Osteoblast (primary cell): ENCODE measurements around the gene NACC2. TPM values are rescaled to one million over a fixed set of nuclear protein-coding genes. Genes with fewer than 3 reads are reported as not detected.

Experiments
- DNase-seq: peaks from one replicate; pipeline ENCODE4 v3.0.0; 2011; ENCODE audit warnings: low spot score, mixed read lengths; ENCODE audit not compliant: insufficient read length; ENCODE audit errors: missing footprints
- H2AFZ ChIP-seq: 2 replicates; pipeline ENCODE4 v1.6.0; 2011; ENCODE audit warnings: mild to moderate bottlenecking, low read length
- H3K27ac ChIP-seq: 2 replicates; pipeline ENCODE4 v1.5.1; 2011; ENCODE audit warnings: mild to moderate bottlenecking, low read depth, low read length, moderate library complexity
- H3K27me3 ChIP-seq: 2 replicates; pipeline ENCODE4 v1.6.0; 2012; ENCODE audit warnings: mild to moderate bottlenecking, control low read depth, inconsistent platforms, low read length, moderate library complexity; ENCODE audit not compliant: insufficient read depth
- H3K36me3 ChIP-seq: 2 replicates; pipeline ENCODE4 v1.5.1; 2011; ENCODE audit warnings: mild to moderate bottlenecking, low read length, control low read depth, moderate library complexity; ENCODE audit not compliant: insufficient read depth
- H3K4me1 ChIP-seq: 2 replicates; pipeline ENCODE4 v1.5.1; 2011; ENCODE audit warnings: mild to moderate bottlenecking, low read length, control low read depth, moderate library complexity; ENCODE audit not compliant: insufficient read depth
- H3K4me2 ChIP-seq: 2 replicates; pipeline ENCODE4 v1.6.0; 2011; ENCODE audit warnings: mild to moderate bottlenecking, low read length; ENCODE audit not compliant: insufficient read depth
- H3K4me3 ChIP-seq: fragments of 200-600 bp; sonication (generic); 3 replicates; pipeline ENCODE4 v1.5.1; 2012; ENCODE audit warnings: mild to moderate bottlenecking, low read length, inconsistent platforms; ENCODE audit not compliant: insufficient read depth
- H3K79me2 ChIP-seq: 2 replicates; pipeline ENCODE4 v1.6.0; 2012; ENCODE audit warnings: mild to moderate bottlenecking, low read length, control low read depth, inconsistent platforms; ENCODE audit not compliant: insufficient read depth
- H3K9me3 ChIP-seq: 2 replicates; pipeline ENCODE4 v1.5.1; 2011; ENCODE audit warnings: low read depth, low read length, control low read depth
- H4K20me1 ChIP-seq: 2 replicates; pipeline ENCODE4 v1.6.0; 2012; ENCODE audit warnings: mild to moderate bottlenecking, low read length, control low read depth; ENCODE audit not compliant: insufficient read depth
- total RNA-seq: library from RNA; depleted of rRNA; stranded (reverse); fragments of >200 nt; gene quantifications from 2 replicates; pipeline ENCODE4 v1.2.3, GENCODE V29; 2012
- TF ChIP-seq, protein P1 (sequence below): IDR thresholded peaks from 2 replicates; pipeline ENCODE4 v1.5.1; 2011; ENCODE audit warnings: mild to moderate bottlenecking, low read depth, low read length, moderate library complexity; ENCODE audit errors: extremely low read depth

Gene NACC2
- total RNA-seq, 1 donor, result 32.9 TPM

DNA sequence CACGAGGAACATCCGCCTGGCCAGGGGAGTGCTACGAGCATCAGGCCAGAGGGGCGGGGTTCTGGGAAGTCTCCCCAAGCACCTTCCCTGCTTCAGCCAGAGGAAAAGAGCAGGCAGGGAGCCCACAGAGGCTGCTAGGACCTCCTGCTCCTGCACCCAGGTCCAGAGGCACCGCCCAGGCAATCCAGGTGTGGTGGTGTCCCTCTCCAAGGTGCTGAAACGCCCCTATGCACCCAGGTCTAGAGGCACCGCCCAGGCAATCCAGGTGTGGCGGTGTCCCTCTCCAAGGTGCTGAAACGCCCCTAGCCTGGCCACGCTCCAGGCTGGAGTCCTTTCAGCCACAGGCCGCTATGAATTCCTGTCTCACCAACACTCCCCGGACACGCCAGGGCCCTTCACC lies 123.2 kb downstream of the NACC2 start:
- peaks cover 2% of the 10 kb centered on the region for H3K4me1 ChIP-seq
- no peak overlapping the region for H3K27ac ChIP-seq
- H3K9me3 ChIP-seq, result no peaks in the 10 kb centered on the region
- H4K20me1 ChIP-seq, result peaks cover 3% of the 10 kb centered on the region
- H3K36me3 ChIP-seq, result no peaks in the 10 kb centered on the region
- H3K79me2 ChIP-seq, result no peaks in the 10 kb centered on the region
- TF ChIP-seq, protein P1, sequence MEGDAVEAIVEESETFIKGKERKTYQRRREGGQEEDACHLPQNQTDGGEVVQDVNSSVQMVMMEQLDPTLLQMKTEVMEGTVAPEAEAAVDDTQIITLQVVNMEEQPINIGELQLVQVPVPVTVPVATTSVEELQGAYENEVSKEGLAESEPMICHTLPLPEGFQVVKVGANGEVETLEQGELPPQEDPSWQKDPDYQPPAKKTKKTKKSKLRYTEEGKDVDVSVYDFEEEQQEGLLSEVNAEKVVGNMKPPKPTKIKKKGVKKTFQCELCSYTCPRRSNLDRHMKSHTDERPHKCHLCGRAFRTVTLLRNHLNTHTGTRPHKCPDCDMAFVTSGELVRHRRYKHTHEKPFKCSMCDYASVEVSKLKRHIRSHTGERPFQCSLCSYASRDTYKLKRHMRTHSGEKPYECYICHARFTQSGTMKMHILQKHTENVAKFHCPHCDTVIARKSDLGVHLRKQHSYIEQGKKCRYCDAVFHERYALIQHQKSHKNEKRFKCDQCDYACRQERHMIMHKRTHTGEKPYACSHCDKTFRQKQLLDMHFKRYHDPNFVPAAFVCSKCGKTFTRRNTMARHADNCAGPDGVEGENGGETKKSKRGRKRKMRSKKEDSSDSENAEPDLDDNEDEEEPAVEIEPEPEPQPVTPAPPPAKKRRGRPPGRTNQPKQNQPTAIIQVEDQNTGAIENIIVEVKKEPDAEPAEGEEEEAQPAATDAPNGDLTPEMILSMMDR, result no peak
- no peak overlapping the region for H3K4me3 ChIP-seq
- H3K27me3 ChIP-seq, result peaks cover 8% of the 10 kb centered on the region
- DNase-seq, result no peak
- H2AFZ ChIP-seq, result no peak overlapping the region
- H3K4me2 ChIP-seq, result no peak overlapping the region

DNA sequence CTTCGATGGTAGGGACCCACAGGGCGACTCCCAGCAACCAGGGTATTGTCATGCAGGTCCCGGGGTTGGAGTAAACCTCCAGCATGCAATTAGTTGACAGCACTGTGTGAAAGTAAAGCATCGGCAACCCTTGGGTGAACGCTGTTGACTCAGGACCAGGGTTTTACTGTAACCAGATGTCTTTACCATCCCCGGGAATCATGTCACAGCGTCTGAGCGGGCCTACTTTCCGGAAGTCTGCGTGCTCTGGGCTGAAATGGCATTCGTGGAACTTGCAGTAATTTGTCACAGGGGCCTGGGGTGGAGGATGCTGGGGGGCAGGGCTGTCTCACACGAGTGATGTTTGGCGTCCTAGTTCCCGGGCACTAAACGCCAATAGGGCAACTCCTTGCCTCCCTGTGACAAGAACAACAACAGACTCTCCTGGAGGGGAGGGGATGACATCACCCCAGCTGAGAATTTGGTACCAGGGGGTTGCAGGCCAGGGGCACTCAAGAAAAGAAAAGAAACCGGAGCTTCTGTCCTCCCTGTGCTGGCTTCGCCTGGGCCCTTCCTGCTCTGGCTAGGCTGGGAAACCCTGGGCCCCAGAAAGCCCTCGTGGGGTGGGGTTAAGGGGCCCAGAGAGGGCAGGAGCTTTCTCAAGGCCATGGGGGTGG lies 123.8 kb downstream of the NACC2 start:
- no peak for DNase-seq
- TF ChIP-seq, protein P1, result no peak

DNA sequence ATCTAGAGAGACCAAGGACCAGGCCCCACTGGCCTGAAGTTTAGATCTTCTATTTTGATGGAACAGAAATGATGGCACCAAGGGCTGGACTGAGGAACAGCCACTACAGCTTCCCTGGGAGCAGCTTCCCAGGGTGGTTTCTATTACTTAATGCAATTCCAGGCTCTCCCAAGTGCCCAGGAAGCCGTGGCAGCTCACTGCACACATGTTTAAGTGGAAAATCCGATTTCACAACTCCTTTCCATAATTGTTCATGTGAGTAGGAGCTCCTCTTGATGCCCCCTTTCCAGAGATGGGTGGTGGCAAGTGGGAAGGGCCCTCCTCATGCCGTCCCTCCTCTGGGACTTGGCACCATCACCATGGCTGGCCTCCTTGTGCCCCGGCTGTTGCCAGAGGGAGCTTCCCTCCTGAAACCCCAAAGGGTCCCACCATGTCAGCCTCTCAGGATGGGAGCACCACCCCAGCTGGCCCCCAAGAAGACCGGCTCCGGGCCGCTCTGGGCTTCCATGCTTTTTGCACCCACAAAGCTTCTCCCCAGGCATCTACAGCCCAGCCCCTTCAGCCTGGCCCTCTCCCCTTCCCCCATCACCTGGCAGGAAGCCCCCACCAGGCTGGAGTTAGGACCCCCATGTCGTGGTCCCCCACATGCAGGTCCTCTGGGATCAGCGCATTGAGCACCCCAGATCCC lies 124.8 kb downstream of the NACC2 start:
- no peak overlapping the region for H3K4me3 ChIP-seq
- no peak for DNase-seq
- no peaks in the 10 kb centered on the region for H3K36me3 ChIP-seq
- TF ChIP-seq, protein P1, result no peak
- no peaks in the 10 kb centered on the region for H3K4me1 ChIP-seq
- H3K27me3 ChIP-seq, result peaks cover 8% of the 10 kb centered on the region
- no peak overlapping the region for H3K27ac ChIP-seq
- H3K9me3 ChIP-seq, result no peaks in the 10 kb centered on the region
- H3K79me2 ChIP-seq, result no peaks in the 10 kb centered on the region
- peaks cover 3% of the 10 kb centered on the region for H4K20me1 ChIP-seq
- H3K4me2 ChIP-seq, result no peak overlapping the region
- no peak overlapping the region for H2AFZ ChIP-seq

More for the DNA sequence above, 123.8 kb downstream of the NACC2 start:
- H3K4me3 ChIP-seq, result no peak overlapping the region
- H3K9me3 ChIP-seq, result no peaks in the 10 kb centered on the region
- H3K4me1 ChIP-seq, result peaks cover under 1% of the 10 kb centered on the region
- no peak overlapping the region for H3K27ac ChIP-seq
- no peaks in the 10 kb centered on the region for H3K36me3 ChIP-seq
- peaks cover 8% of the 10 kb centered on the region for H3K27me3 ChIP-seq
- peaks cover 3% of the 10 kb centered on the region for H4K20me1 ChIP-seq
- H2AFZ ChIP-seq, result no peak overlapping the region
- H3K4me2 ChIP-seq, result no peak overlapping the region
- H3K79me2 ChIP-seq, result no peaks in the 10 kb centered on the region

DNA sequence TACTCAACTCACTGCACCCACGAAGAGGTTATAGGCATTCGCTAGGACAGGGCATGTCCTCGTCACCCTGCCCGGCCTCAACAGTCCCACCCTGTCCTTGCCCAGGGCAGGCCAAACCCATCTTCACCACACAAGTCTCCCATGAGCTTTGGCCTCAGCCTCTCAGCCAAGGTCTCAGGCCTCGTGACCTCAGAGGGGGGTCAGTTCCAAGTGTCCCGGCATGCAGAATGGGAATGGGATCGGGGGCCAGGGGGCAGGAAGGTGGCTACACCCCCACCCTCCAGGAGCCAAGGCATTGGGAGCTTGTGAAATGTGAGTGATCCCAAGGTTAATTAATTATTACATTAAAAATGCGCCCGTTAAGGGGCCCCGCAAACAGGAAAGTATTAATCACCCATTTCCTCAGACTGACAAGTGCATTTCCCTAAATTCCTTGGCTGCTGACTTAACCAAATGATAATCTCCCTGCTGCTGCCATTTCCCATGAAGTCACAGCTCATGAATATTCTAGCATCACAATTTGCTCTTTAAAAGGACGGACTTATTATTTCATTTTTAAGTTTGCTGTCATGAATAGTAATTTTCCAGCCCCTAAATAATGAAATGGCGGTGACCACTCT lies 125.9 kb downstream of the NACC2 start:
- TF ChIP-seq, protein P1, result no peak
- Histone ChIP-seq H3K4me3 (no peak overlapping the region), H4K20me1 (peaks cover 3% of the 10 kb centered on the region), H3K4me1 (no peaks in the 10 kb centered on the region), H3K27ac (no peak overlapping the region), H2AFZ (no peak overlapping the region), H3K9me3 (no peaks in the 10 kb centered on the region), H3K27me3 (peaks cover 8% of the 10 kb centered on the region), H3K36me3 (no peaks in the 10 kb centered on the region), H3K79me2 (no peaks in the 10 kb centered on the region), H3K4me2 (no peak overlapping the region)
- DNase-seq, result no peak
